HG02610 (cell line): ENCODE data around the gene HASPIN.

ENCODE experiments used
- ATAC-seq: cut with Tn5 transposase; IDR thresholded peaks from one replicate; pipeline ENCODE4 v1.9.1; 2021; ENCODE audit warnings: mild to moderate bottlenecking, moderate library complexity; ENCODE audit not compliant: unreplicated experiment

Gene HASPIN

DNA sequence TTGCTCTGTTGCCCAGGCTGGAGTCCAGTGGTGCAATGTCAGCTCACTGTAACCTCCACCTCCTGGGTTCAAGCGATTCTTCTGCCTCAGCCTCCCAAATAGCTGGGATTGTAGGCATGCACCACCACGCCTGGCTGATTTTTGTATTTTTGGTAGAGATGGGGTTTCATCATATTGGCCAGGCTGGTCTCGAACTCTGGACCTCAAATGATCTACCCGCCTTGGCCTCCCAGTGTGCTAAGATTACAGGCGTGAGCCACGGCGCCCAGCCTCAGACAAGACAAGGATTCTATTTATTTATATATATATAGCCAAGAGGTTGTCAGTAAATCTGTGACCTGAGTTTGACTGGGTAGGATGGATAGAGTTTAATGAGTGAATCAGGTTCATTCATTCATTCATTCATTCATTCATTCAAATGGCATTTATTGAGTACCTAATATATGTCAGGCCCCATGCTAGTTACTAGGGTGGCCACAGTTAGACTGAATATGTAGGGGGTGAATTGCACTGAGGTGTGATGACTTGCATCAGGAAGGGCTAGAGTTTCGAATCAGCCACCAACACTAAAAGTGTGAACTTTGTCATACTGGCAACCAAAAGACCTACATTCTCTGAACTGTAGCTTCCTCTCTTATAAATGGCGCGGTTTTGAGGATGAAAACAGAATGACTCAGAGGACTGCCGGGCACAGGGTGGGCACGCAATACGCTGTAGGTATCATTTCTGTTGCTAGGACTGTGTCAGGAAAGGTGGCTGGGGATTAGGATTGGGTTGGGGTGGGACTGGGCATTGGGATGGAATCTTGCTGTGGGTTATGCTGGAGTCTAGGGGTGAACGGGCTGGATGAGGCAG, 39.4 kb downstream of the HASPIN start:
- peak; percentile 78 for ATAC-seq

DNA sequence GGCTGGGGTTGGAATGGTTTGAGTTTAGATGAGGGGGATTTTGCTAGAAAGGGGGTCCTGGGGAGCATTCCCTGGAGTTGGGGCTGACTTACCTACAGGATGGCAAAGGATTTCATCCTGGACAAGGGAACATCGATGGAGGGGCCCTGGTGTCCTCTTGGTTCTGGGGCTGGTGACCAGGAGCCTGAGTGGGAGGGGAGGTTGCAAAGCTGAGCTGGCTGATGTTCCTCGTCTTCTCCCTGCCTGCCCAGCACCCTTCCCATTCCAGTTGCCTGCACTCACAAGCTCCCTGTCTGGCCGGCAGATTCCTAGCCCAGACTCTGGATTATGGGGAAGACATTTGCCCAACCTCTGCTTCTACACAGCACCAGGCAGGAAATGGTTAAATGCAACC, 40.1 kb downstream of the HASPIN start:
- no peak for ATAC-seq

DNA sequence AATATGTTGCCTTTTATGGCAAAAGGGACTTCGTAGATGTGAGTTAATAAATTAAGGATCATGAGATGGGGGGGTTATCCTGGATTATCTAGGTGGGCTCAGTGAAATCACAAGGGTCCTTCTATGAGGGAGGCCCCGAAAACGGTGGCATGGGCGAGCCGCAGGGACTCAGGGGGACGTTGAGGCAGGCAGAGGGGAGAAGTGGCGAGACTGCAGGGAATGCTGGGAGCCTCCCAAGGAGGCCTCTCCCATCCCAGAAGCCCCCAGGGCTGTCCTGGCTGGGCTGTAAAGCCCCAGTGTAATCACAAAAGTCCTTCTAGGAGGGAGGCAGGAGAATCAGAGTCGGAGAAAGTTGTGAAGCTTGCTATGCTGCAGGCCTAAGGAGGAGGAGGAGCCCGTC, 42.3 kb downstream of the HASPIN start:
- no peak for ATAC-seq

DNA sequence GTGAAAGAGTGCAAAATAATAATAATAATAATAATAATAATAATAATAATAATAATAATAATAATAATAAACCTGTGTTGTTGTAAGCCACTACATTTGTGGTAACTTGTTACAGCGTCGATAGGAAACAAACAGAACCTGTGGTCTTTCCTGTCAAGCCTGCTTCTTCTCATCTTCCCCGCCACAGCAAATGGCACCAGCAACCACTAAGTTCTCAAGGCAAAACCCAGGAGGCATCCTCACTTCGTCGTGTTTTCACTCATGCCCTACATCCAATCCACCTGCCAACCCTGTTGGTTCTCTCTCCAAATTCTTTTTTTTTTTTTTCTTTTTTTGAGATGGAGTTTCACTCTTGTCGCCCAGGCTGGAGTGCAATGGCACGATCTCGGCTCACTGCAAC, 43.1 kb downstream of the HASPIN start:
- no peak for ATAC-seq

DNA sequence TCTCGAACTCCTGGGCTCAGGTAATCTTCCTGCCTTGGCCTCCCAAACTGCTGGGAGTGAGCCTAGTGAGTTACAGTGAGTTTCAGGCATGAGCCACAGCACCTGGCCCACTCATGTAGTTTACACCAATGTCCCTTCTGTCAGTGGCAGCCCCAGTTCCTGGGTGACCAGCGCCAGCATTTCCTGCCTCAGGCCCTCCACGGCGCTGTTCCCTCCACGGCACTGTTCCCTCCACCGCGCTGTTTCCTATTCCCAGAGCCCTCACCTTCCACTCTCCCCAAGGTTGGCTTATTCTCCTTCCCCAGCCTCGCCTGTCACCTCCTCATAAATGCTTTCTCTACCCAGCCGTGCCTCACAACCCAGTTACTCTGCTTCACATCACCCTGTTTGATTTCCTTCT, 44.6 kb downstream of the HASPIN start:
- no peak for ATAC-seq

DNA sequence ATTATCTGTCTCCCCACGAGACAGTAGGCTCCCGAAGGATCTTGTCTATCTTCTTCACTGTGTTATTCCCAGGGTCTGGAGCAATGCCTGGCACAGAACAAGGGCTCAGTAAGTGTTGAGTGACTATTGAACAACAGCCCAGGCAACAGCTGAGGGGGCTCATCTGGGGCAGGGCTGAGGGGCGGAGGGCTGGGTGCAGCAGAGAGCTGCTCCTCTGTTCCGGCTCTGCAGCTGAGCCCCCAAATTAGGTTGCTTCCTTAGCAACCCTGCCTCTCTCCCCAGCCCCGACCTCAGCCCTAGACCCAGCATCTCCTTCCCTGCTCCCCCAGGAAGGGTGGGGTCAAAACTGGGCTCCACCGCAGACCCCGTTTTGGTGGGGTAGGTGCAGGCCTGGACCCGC, 45.1 kb downstream of the HASPIN start:
- no peak for ATAC-seq

GRCh38 chr17:3770466-3770865, 46.8 kb downstream of the HASPIN start:
- ATAC-seq, result no peak

DNA sequence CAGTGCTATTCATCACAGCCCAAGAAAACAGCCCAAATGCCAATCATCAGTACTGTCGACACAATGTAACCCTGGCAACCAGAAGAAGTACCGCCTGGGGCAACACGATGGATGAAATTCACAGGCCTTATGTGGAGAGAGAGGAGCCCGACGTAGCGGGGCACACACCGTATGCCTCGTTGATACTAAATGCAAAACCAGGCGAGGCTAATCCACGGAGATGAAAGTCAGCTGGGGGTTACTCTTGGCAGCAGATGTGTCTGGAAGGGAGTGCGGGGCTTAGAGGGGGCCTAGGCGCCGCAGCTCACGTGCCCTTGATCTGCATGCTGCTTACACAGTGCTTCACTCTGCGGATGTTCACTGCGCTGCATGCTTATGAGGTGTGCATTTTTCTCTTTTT, 47.4 kb downstream of the HASPIN start:
- no peak for ATAC-seq

DNA sequence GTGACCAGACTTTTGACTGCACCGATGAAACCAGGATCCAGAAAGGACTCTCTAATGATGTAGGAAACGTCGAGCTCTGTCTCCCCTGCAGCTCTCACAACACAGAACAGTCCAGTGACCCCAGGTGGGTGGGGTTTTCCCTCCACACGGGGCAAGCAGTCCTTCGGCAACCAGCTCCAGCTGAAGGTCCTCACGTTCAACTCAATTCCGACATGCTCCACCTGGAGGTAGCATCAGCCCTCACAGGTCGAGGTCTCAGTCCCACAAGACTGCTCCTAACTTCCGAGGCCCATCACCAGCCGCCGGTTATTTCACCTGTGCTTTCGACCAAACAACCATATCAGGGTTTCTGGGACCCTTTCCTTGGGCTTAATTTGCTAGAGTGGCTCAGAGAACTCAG, 49.1 kb downstream of the HASPIN start:
- no peak for ATAC-seq

- no peak for ATAC-seq
Observed at GRCh38 chr17:3773511-3773910, 49.8 kb downstream of the HASPIN start.

- ATAC-seq, result no peak
Observed at GRCh38 chr17:3773966-3774365, 50.3 kb downstream of the HASPIN start.
